ENCODE data around the gene FBXW8.

The FBXW8 gene

DNA sequence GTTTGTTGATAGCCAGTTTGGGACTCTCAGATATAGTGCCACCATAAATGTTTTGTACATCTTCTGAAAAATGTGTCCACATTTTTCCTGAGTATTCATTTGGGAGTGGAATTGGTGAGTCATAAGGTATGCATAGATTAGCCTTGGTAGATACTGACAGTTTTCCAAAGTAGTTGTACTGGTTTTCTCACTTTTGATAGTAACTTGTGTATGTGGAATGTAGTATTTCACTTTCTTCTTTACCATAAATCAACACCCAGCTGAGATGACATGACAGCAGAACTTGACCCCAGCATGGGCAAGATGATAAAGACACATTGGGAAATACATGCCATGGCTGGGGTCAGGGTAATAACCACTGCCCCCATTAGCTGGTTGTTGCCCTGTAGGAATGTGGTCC is 5.4 kb downstream of the FBXW8 start:
- DNase-seq (ENCODE audit: low read depth), result no peak
- TF ChIP-seq, protein P1, sequence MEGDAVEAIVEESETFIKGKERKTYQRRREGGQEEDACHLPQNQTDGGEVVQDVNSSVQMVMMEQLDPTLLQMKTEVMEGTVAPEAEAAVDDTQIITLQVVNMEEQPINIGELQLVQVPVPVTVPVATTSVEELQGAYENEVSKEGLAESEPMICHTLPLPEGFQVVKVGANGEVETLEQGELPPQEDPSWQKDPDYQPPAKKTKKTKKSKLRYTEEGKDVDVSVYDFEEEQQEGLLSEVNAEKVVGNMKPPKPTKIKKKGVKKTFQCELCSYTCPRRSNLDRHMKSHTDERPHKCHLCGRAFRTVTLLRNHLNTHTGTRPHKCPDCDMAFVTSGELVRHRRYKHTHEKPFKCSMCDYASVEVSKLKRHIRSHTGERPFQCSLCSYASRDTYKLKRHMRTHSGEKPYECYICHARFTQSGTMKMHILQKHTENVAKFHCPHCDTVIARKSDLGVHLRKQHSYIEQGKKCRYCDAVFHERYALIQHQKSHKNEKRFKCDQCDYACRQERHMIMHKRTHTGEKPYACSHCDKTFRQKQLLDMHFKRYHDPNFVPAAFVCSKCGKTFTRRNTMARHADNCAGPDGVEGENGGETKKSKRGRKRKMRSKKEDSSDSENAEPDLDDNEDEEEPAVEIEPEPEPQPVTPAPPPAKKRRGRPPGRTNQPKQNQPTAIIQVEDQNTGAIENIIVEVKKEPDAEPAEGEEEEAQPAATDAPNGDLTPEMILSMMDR (IDR thresholded peaks at IDR 0.05; ENCODE audit: control insufficient read depth, extremely low read depth, insufficient read depth), result no peak
- no peak overlapping the region for H3K4me3 ChIP-seq (ENCODE audit: low read depth, low read length)

DNA sequence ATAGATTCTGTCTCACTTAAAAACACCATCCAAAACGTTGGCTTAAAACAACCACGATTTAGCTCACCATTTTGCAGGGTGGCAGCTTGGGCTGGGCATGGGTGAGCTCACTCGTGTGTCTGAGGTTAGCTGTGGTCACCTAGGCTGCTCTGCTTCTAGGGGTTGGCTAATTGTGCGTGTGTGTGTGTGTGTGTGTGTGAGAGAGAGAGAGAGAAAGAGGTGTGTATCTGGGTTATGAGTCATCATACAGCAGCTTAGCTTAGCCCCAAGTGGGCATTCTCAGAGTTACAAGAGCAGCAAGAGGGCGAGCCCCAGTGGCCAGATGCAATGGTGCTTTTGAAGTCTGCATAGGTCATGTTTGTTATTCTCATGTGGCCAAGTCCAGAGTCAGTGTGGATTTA is 6.0 kb downstream of the FBXW8 start:
- H3K4me3 ChIP-seq (ENCODE audit: low read depth, low read length), result no peak overlapping the region
- TF ChIP-seq, protein P1 (IDR thresholded peaks at IDR 0.05; ENCODE audit: control insufficient read depth, extremely low read depth, insufficient read depth), result no peak
- no peak for DNase-seq (ENCODE audit: low read depth)

DNA sequence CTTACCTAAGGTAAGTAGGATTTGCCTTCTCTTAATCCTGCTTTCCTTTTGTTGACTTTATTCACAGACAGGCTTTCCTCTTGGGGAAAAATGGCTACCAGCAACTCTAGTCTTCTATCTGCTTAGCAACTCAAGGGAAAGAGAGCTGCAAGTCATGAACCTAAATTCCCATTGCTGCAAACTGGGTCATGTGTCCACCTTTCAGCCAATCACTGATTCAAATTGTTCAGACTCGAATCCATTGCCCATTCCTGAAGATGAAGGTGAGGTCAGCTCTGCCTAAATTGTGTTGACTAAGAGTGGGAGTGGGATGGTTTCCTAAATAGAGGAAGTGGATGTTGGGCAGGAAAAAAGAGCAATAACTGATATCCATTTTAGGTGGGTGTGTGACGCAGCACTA is 7.7 kb downstream of the FBXW8 start:
- no peak for DNase-seq (ENCODE audit: low read depth)
- TF ChIP-seq, protein P1 (IDR thresholded peaks at IDR 0.05; ENCODE audit: control insufficient read depth, extremely low read depth, insufficient read depth), result no peak

DNA sequence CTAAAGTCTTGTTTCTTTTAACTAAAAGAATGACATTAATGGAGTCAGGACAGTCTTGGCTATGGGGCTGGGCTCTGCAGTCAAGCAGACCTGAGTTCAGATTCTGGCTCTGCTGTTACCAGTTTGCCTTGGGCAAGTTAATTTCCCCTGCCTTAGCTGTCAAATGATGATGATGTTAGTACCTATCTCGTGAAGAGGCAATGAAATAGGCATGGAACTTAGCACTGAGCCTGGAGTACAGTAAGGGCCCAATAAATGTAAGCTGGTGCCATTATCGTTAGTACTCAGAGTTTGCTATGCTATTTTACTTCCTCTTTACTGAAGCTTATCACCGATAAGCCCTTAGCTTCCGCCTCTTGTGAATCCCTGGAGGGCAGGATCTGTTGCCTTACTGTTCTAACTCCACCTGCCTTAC is 8.5 kb downstream of the FBXW8 start:
- no peak overlapping the region; the same call in 1 of the 2 replicates for H3K4me3 ChIP-seq (ENCODE audit: low read depth, low read length)
- DNase-seq (ENCODE audit: low read depth), result peak; percentile 64
- TF ChIP-seq, protein P1 (IDR thresholded peaks at IDR 0.05; ENCODE audit: control insufficient read depth, extremely low read depth, insufficient read depth), result no peak

More for the DNA sequence above, 7.7 kb downstream of the FBXW8 start:
- no peak overlapping the region for H3K4me3 ChIP-seq (ENCODE audit: low read depth, low read length)

DNA sequence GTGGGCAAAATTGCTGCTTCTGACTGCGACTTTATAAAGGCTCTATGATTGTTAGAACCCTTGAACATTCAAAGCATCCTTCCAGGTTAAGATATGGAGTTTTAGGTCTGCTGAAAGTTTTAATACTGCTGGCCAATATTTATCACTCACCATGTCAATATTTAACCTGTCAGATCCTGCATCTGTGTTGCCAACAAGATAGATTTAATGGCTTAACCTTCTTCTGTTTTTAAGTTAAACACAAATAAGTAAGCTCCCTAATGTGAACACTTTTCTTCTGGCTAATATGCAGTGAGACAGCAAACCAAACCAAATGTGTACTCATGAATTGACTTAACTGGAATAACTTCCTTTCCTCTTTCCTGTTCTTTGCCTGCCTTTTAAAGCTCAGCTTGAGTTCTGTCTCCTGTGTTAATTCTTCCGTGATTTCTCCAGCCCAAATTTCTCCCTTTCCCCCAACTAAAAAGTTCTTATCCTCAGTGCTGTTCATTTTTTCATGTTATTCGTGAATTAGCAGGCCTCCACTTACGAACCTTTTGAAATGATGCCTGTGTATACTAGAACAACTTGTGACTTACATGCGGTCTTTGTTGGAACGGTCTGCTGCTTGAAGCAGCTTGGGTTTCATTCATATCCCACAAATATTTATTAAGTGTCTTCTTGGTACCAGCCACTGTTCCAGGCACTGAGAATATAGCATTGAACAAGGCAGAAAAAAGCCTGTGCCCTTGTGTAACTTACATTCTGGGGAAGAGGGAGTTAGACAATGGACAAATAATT is 9.1 kb downstream of the FBXW8 start:
- TF ChIP-seq, protein P1 (IDR thresholded peaks at IDR 0.05; ENCODE audit: control insufficient read depth, extremely low read depth, insufficient read depth), result no peak
- DNase-seq (ENCODE audit: low read depth), result peak; percentile 85
- H3K4me3 ChIP-seq (ENCODE audit: low read depth, low read length), result peak overlapping the region; percentile 3; the same call in 1 of the 2 replicates

DNA sequence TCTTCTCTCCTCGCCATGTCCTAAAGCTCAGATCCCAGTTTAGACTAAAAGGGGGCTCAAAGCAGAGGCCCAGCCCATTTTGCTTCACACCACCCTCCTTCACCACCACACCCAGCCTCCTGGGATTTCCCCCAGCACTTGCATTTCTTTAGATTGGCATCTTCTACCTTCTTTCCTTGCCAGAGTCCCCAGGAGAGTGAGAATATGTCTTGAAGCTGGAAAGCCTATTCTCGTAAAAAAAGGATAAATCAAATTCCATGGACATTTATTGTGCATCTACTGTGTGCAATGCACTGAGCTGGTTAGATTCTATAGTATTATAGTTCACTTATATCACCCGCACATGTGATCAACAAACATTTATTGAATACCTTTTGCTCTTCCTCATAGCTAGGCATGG is 10.2 kb downstream of the FBXW8 start:
- TF ChIP-seq, protein P1 (IDR thresholded peaks at IDR 0.05; ENCODE audit: control insufficient read depth, extremely low read depth, insufficient read depth), result no peak
- no peak overlapping the region for H3K4me3 ChIP-seq (ENCODE audit: low read depth, low read length)
- no peak for DNase-seq (ENCODE audit: low read depth)
